ENCODE measurements around the gene GPX7. TPM values are rescaled to one million over a fixed set of nuclear protein-coding genes. Genes with fewer than 3 reads are reported as not detected.

GPX7 gene
- total RNA-seq, 2 donors from 2014 or later: 1.4 to 3.0 TPM

DNA sequence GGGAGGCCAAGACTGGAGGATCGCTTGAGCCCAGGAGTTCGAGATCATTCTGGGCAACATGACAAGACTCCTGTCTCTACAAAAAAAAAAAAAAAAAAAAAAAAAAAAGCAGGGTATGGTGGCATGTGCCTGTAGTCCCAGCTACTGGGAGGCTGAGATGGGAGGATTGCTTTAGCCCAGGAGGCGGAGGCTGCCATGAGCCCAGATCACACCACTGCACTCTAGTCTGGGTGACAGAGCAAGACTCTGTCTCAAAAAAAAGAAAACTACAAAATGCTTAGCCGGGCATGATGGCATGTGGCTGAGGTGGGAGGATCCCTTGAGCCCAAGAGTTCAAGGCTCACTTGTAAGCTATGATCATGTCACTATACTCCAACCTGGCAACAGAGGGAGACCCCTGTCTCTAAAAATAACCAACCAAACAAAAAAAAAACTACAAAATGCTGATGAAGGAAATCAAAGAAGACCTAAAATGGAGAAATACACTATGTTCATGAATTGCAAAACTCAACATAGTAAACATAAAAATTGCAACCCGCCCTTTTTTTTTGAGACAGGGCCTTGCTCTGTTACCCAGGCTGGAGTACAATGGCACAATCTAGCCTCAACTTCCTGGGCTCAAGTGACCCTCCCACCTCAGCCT lies 51.2 kb downstream of the GPX7 start:
- intact Hi-C loops (cut with DNase I, micrococcal nuclease): no loop called here
- ATAC-seq: no peak
- no peak for DNase-seq

DNA sequence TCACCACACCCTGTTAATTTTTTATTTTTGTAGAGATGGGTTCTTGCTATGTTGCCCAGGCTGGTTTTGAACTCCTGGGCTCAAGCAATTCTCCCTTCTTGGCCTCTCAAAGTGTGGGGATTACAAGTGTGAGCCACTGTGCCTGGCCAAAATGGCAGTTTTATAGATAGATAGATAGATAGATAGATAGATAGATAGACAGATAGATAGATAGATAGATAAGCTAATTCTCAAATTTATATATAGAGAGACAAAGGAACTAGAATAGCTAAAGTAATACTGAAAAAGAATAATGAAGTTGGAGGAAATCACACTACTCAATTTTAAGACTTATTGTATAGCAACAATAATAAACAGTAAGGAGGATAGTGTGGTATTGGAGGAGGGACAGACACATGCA lies 51.9 kb downstream of the GPX7 start:
- no peak for DNase-seq
- no peak for ATAC-seq
- intact Hi-C loops (cut with DNase I, micrococcal nuclease): no loop called here

DNA sequence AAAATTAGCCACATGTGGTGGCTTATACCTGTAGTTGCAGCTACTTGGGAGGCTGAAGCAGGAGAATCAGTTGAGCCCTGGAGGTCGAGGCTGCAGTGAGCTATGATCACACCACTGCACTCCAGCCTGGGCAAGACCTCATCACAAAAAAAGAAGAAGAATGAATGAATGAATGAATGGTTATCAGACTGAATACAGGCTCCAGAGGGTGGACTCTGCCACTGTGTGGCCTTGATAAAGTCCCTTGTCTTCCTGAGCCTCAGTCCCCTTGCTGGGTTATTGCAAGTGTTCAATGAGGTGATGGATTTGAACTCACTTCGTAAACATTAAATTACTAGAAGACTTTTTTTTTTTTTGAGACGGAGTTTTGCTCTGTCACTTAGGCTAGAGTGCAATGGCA lies 55.5 kb downstream of the GPX7 start:
- intact Hi-C loops (cut with DNase I, micrococcal nuclease): no loop called here
- ATAC-seq: no peak
- DNase-seq: no peak

Other genes starting within 250 kb of the GPX7 start
- gene CC2D1B, start 236.2 kb upstream of the GPX7 start, total RNA-seq: 10 to 100 TPM; 32.8 to 35.3 TPM
- gene ORC1, start 197.9 kb upstream of the GPX7 start, total RNA-seq: 1 to 10 TPM; 1.7 to 4.3 TPM
- 10 to 100 TPM; 45.8 to 50.0 TPM for gene PRPF38A, start 197.8 kb upstream of the GPX7 start, total RNA-seq
- 10 to 100 TPM; 22.3 to 24.5 TPM for gene TUT4, start 49.3 kb upstream of the GPX7 start, total RNA-seq
- under 1 TPM; 0.34 to 0.45 TPM for gene SHISAL2A, start 30.8 kb downstream of the GPX7 start, total RNA-seq
- gene COA7, start 96.0 kb downstream of the GPX7 start, total RNA-seq: 10 to 100 TPM; 21.3 to 28.1 TPM
- 10 to 100 TPM; 29.0 to 30.3 TPM for gene ZYG11B, start 124.1 kb downstream of the GPX7 start, total RNA-seq
- gene ZYG11A, start 240.4 kb downstream of the GPX7 start, total RNA-seq: under 1 TPM; 0.06 to 0.12 TPM